GM23248 (cell line): ENCODE measurements around the gene SPRTN.

Experiments
- EZH2 ChIP-seq: fragments of 200-600 bp; sonication (generic); IDR thresholded peaks from 2 replicates; pipeline ENCODE4 v1.6.1; 2018; ENCODE audit warnings: antibody characterized with exemption, mild to moderate bottlenecking; ENCODE audit not compliant: insufficient read depth, poor library complexity, severe bottlenecking
- EZH2phosphoT487 ChIP-seq: fragments of 200-600 bp; sonication (generic); IDR thresholded peaks from 2 replicates; pipeline ENCODE4 v1.6.1; 2018; ENCODE audit warnings: antibody characterized with exemption, moderate library complexity, mild to moderate bottlenecking, low read depth; ENCODE audit not compliant: insufficient read depth

GRCh38 chr1:231374394-231374793 is 36.3 kb downstream of the SPRTN start:
- TF ChIP-seq EZH2phosphoT487 = no peak
- no peak for TF ChIP-seq EZH2
